HTERT RPE-1 (cell line): Measurements from ENCODE around the gene RSPO3.
"Not testable (repeated sequence)": the region's sequence is repeated elsewhere in the genome, so short reads cannot be mapped to it uniquely, and the experiment has no call there.

ENCODE experiments used
- in situ Hi-C: fragments of 300-500 bp; cut with MboI; formaldehyde crosslinking; loops from 4 replicates; pipeline ENCODE4 v1.14.3; 2020; ENCODE audit warnings: low sequenced_read_pairs

Gene RSPO3

GRCh38 chr6:127201321-127201720 lies 82.8 kb downstream of the RSPO3 start:
- in situ Hi-C loops = no loop called here

- in situ Hi-C loops = no loop called here
These were observed 84.2 kb downstream of the RSPO3 start for GRCh38 chr6:127202676-127203075.

- in situ Hi-C loops = no loop called here
These were observed 85.8 kb downstream of the RSPO3 start for GRCh38 chr6:127204281-127204680.

GRCh38 chr6:127205036-127205435 lies 86.6 kb downstream of the RSPO3 start:
- in situ Hi-C loops = no loop called here

GRCh38 chr6:127206531-127207095 lies 88.1 kb downstream of the RSPO3 start:
- in situ Hi-C loops = no loop called here

DNA sequence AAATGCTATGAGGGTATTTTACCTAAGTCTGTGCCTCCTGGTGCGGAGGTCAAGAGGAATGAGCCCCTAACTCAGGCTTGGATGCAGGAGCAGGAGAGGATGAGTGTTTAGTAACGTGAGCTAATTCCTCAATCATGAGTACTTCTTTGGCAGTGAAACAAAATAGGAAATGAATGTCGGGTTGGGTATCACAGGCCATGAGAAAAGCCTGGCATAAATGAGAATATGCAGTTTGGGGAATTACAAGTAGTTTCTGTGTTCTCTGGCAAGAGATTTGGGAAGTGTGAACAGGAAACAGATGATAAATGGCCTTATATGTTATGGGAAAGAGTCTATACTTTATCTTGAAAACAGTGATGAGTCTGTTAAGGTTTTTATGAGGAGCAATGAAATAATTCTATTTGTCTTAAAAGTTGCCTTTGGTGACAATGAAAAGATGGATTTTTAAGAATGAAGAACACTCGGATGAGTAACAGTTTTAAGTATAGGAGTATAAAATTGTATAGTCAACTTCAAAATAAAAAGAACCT lies 89.2 kb downstream of the RSPO3 start:
- in situ Hi-C loops = no loop called here

GRCh38 chr6:127210725-127211124 lies 92.3 kb downstream of the RSPO3 start:
- in situ Hi-C loops = no loop called here

GRCh38 chr6:127212376-127212775 lies 93.9 kb downstream of the RSPO3 start:
- in situ Hi-C loops = no loop called here

- in situ Hi-C loops = not testable (repeated sequence)
These were observed 95.6 kb downstream of the RSPO3 start for GRCh38 chr6:127214032-127214431.

DNA sequence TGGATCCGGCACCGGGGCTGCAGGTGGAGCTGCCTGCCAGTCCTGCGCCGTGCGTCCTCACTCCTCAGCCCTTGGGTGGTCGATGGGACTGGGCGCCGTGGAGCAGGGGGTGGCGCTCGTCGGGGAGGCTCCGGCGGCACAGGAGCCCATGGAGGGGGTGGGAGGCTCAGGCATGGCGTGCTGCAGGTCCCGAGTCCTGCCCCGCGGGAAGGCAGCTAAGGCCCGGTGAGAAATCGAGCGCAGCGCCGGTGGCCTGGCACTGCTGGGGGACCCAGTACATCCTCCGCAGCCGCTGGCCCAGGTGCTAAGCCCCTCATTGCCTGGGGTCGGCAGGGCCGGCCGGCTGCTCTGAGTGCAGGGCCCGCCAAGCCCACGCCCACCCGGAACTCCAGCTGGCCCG lies 96.1 kb downstream of the RSPO3 start:
- in situ Hi-C loops = not testable (repeated sequence)

GRCh38 chr6:127215931-127216330 lies 97.5 kb downstream of the RSPO3 start:
- in situ Hi-C loops = no loop called here

DNA sequence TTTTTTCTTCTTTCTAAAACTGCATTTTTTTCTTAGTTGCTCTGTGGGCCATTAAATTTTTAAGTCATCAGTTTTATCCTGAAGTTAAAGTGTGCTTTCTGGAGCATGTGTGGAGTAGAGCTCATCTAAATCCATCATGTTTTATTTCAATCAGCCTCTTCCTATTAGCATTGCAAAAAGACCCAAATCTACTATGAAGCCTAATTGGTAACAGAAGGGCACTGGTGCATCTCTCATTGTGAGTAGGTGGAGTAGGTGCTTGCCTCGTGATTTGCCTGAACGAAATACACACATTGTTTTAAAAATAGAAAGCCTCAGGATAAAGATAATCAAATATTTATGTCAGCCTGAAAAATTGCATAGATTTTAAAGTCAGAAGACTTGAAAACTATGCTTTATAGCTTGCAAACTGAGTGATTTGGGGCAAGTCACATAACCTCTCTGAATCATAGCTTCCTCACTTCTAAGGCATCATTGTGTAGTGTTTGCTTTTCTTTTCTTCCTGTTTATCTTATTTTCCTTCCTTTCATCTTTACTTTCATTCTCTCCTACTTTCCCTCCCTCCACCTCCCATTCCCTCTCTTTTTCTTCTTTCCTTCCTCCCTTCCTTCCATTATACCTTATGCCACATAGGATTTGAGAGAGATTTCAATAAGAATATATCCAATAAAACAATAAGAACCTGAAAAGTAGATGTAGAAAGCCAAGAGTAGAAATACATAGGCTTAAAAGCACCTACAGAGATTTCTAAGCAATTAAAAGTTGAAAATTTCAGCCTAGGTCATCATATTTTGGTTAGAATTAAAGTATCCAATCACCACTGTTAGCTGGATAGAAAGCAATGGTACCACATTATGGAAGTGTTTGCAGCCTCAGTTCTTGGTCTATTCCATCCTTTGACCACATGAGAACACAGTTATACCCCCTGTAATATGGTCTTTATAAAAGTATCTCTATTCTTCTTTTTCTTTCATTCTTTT lies 98.6 kb downstream of the RSPO3 start:
- in situ Hi-C loops = no loop called here

GRCh38 chr6:127219869-127220268 lies 101.4 kb downstream of the RSPO3 start:
- in situ Hi-C loops = no loop called here

DNA sequence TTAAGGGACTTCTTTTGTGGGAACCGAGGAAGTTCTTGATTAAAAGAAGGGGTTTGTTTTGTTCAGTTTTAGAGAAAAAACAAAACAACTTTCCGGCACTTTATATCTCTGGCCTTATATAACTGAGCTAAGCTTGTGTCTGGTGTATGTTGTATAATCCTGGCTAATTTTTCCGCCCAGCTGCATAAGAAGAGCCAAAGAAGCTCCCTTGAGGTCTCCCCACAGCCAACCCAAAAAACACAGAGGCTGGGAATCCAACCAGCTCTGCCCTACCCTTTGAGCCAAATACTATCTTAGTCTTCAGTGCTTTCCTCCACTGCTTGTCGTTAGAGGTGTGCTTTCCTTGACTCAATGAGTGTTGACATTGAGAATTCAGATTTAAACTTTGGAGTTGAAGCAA lies 102.7 kb downstream of the RSPO3 start:
- in situ Hi-C loops = no loop called here

- in situ Hi-C loops = no loop called here
These were observed 103.9 kb downstream of the RSPO3 start for GRCh38 chr6:127222418-127222817.

DNA sequence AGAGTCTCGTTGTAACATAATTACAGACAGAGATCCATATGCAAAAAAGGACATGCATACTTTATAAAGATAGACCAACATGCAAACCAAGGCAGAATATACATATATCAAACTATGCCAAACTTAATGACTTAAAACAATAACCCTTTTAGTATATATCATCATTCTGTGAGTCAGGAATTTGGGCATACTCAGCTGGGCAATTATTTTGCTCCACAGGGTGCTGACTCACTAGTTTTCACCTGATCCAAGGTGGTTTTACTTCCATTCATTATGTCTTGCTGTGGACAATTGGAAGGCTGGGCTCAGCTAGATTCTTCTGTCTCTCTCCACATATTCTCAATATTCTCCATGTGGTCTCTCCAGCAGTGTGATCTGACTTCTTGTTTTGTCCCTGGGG lies 107.0 kb downstream of the RSPO3 start:
- in situ Hi-C loops = no loop called here

GRCh38 chr6:127233819-127234218 lies 115.3 kb downstream of the RSPO3 start:
- in situ Hi-C loops = not testable (repeated sequence)

GRCh38 chr6:127243501-127243900 lies 125.0 kb downstream of the RSPO3 start:
- in situ Hi-C loops = no loop called here
